Glutamatergic neuron (in vitro differentiated cells): ENCODE measurements around the gene USP47. TPM values are rescaled to one million over a fixed set of nuclear protein-coding genes. Genes with fewer than 3 reads are reported as not detected.

Experiments used
- DNase-seq: peaks from one replicate; pipeline ENCODE4 v3.0.0; 2022
- H3K27ac Mint-ChIP-seq: one replicate; pipeline ENCODE4 v1.8.0; 2020; ENCODE audit warnings: mild to moderate bottlenecking, mixed read lengths, inconsistent platforms; ENCODE audit not compliant: unreplicated experiment
- H3K27me3 Mint-ChIP-seq: one replicate; pipeline ENCODE4 v1.8.0; 2020; ENCODE audit warnings: mild to moderate bottlenecking, moderate library complexity, mixed read lengths, inconsistent platforms; ENCODE audit not compliant: unreplicated experiment
- H3K36me3 Mint-ChIP-seq: one replicate; pipeline ENCODE4 v1.8.0; 2020; ENCODE audit warnings: mild to moderate bottlenecking, mixed read lengths, inconsistent platforms; ENCODE audit not compliant: unreplicated experiment
- H3K4me1 Mint-ChIP-seq: one replicate; pipeline ENCODE4 v1.8.0; 2020; ENCODE audit warnings: mild to moderate bottlenecking, low read depth, mixed read lengths, inconsistent platforms; ENCODE audit not compliant: unreplicated experiment
- H3K4me3 Mint-ChIP-seq: one replicate; pipeline ENCODE4 v1.8.0; 2020; ENCODE audit warnings: mild to moderate bottlenecking, mixed read lengths, inconsistent platforms; ENCODE audit not compliant: unreplicated experiment
- H3K9me3 Mint-ChIP-seq: one replicate; pipeline ENCODE4 v1.8.0; 2020; ENCODE audit warnings: mild to moderate bottlenecking, moderate library complexity, mixed read lengths, inconsistent platforms; ENCODE audit not compliant: unreplicated experiment
- total RNA-seq: library from RNA; stranded (reverse); fragmentation: NEBNext Ultra II Directional; extraction: Animal tissue kit (Norgen Biotek cat#: 25700); gene quantifications from one replicate; pipeline ENCODE4 v1.2.1, GENCODE V29; 2021; ENCODE audit not compliant: unreplicated experiment
- TF ChIP-seq, protein P1 (sequence below): fragments of 200-600 bp; sonication (generic); IDR thresholded peaks from one replicate; pipeline ENCODE4 v1.5.0; 2021; ENCODE audit not compliant: partially characterized antibody, unreplicated experiment

USP47 gene
- total RNA-seq, 1 donor from 2014 or later = 63.4 TPM

DNA sequence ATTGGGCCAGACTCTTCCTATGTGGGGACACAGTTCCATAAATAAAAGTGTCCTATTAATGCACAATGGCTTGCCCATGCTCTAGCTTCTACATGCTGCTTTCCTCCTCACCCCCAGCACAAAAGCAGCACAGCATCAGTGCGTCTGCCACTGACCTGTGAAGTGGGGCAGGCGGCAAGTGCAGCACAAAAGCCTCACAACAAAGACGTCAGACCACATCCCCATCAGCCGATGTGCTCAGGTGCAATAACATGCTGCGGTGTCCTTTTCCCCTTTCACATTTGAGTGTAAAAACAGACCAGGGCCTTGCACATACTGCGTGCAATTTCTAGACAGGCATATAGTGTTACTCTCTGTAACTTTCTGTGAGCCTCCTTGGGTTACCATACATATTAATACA lies 153.8 kb downstream of the USP47 start:
- Mint-ChIP-seq H3K9me3 (peaks cover 14% of the 10 kb centered on the region), H3K27ac (peak overlapping the region; percentile 98), H3K36me3 (peaks cover 8% of the 10 kb centered on the region), H3K4me3 (no peak overlapping the region), H3K4me1 (peaks cover 56% of the 10 kb centered on the region), H3K27me3 (peaks cover 8% of the 10 kb centered on the region)
- TF ChIP-seq, protein P1, sequence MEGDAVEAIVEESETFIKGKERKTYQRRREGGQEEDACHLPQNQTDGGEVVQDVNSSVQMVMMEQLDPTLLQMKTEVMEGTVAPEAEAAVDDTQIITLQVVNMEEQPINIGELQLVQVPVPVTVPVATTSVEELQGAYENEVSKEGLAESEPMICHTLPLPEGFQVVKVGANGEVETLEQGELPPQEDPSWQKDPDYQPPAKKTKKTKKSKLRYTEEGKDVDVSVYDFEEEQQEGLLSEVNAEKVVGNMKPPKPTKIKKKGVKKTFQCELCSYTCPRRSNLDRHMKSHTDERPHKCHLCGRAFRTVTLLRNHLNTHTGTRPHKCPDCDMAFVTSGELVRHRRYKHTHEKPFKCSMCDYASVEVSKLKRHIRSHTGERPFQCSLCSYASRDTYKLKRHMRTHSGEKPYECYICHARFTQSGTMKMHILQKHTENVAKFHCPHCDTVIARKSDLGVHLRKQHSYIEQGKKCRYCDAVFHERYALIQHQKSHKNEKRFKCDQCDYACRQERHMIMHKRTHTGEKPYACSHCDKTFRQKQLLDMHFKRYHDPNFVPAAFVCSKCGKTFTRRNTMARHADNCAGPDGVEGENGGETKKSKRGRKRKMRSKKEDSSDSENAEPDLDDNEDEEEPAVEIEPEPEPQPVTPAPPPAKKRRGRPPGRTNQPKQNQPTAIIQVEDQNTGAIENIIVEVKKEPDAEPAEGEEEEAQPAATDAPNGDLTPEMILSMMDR = no peak
- no peak for DNase-seq

DNA sequence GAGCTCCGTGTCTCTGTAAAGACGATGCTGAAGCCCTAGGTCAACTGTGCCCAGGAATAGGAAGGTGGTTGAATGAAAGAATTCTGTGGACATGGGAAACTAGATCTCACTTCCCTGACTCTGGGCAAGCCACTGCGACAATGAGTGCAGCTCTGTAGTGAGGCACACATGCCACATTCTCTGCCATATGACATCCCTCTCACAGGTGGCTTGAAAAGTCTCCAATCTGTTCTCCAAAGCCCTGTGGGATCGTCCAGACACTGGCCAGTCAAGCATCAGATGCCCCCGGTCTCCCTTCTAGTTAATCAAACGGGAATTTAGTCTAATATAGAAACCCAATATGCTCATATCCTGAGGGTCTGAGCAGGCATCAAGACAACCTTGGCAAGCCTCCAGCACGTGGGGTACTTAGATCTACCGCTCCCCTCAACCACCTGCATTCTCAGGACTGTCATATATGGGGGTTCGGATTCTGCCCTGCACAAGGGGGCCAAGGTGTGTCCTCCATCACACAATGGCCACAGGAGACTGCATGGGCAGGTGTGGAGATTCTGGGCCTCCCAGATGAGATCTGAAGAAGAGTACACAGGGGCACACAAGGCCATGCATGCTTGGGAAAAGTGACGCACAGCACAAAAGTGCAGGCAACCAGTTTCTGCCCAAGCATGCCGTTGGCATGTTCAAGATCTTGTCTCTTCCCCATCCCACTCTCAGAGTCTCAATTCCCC lies 154.7 kb downstream of the USP47 start:
- Mint-ChIP-seq H3K36me3 (peaks cover 3% of the 10 kb centered on the region), H3K27me3 (peaks cover 7% of the 10 kb centered on the region), H3K4me1 (peaks cover 56% of the 10 kb centered on the region), H3K4me3 (peak overlapping the region; percentile 79), H3K9me3 (peaks cover 14% of the 10 kb centered on the region), H3K27ac (peak overlapping the region; percentile 98)
- TF ChIP-seq, protein P1 = no peak
- peak; percentile 35 for DNase-seq

DNA sequence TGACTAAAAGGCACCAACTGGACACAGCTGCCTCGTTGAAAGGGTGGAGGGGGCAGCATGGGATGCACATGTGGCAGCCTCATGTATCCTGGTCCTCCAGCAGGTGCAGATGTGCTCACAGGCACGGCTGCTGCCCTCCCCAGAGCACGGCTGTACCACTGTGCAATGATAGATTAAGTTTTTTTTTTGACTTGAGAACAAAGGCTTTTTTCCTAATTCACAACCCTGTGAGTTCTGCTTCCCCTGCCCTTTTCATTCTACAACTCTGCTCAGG lies 155.2 kb downstream of the USP47 start:
- Mint-ChIP-seq H3K27me3 (peaks cover 7% of the 10 kb centered on the region), H3K36me3 (no peaks in the 10 kb centered on the region), H3K27ac (peak overlapping the region; percentile 98), H3K4me3 (peak overlapping the region; percentile 79), H3K9me3 (peaks cover 14% of the 10 kb centered on the region), H3K4me1 (peaks cover 55% of the 10 kb centered on the region)
- no peak for DNase-seq
- TF ChIP-seq, protein P1 = no peak

DNA sequence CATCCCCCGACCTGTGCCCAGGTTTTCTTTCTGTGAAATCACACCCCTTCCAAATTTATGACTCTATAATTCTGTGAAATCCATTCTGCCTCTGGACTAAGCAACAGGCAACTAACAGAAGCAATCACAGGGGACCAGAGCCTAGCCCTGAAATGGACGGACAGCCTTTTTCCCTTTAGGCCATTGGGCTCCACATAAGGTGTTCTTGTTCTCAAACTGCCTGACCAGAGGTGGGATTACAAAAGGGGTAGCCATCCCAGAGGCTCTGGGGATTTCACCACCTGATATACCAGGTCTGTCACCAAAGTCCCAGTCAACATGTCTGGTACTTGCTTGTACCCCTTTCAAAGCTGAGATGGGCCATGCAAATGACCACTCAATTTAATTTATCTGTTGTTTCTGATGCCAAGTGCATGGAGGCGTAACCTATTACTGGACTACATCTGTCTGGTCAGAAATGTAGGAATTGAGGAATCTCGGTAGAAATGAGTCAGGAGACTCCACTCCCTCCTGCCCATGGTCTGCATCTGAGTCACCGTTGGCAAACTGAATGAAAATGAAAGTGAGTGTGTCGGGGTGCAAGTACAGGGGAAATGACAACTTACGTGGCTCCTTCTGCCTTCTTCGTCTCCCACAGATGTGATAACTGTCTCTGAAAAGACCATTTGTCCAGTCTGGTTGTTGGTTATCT lies 156.5 kb downstream of the USP47 start:
- DNase-seq = no peak
- H3K4me1 Mint-ChIP-seq = peaks cover 53% of the 10 kb centered on the region
- peak overlapping the region; percentile 38 for H3K27ac Mint-ChIP-seq
- H3K36me3 Mint-ChIP-seq = peaks cover 2% of the 10 kb centered on the region
- peaks cover 15% of the 10 kb centered on the region for H3K9me3 Mint-ChIP-seq
- TF ChIP-seq, protein P1 = no peak
- H3K27me3 Mint-ChIP-seq = peaks cover 7% of the 10 kb centered on the region
- peak overlapping the region; percentile 42 for H3K4me3 Mint-ChIP-seq

DNA sequence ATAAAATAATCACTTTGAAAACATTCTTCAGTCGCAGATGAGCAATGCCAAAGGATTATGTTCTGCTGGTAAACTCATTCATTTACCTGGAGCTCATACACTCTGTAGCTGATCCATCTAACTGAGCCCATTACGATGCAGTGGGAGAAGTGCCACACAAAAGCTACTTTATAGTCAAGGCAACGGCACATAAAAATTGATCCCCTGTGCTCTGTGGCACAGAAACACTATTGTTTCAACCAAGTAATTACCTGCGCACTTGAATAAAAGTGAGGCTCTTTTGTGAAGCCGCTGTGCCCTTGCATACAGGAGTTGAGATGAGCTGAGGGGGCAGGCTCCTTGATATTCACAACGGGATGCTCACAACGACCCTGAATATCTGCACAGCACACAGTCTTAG lies 159.4 kb downstream of the USP47 start:
- H3K9me3 Mint-ChIP-seq = peaks cover 17% of the 10 kb centered on the region
- H3K27ac Mint-ChIP-seq = no peak overlapping the region
- peaks cover 5% of the 10 kb centered on the region for H3K36me3 Mint-ChIP-seq
- peaks cover 6% of the 10 kb centered on the region for H3K27me3 Mint-ChIP-seq
- peaks cover 35% of the 10 kb centered on the region for H3K4me1 Mint-ChIP-seq
- no peak overlapping the region for H3K4me3 Mint-ChIP-seq
- DNase-seq = no peak
- TF ChIP-seq, protein P1 = no peak
